DOHH2 (cell line): Measurements from ENCODE around the gene ENOX1.

Source experiments
- H3F3A ChIP-seq: fragments of 200-600 bp; sonication (generic), shearing (Covaris generic); 2 replicates; pipeline ENCODE4 v1.6.0; 2016; ENCODE audit warnings: antibody characterized with exemption, mild to moderate bottlenecking; ENCODE audit not compliant: control insufficient read depth, insufficient read depth
- H3K27ac ChIP-seq: fragments of 200-600 bp; sonication (generic); 2 replicates; pipeline ENCODE4 v1.5.1; 2014; ENCODE audit warnings: low read depth, mild to moderate bottlenecking, low read length, moderate library complexity
- H3K27me3 ChIP-seq: fragments of 200-600 bp; sonication (generic); 2 replicates; pipeline ENCODE4 v1.6.1; 2014; ENCODE audit warnings: mild to moderate bottlenecking, low read length, mixed read lengths; ENCODE audit not compliant: control insufficient read depth
- H3K36me3 ChIP-seq: fragments of 200-600 bp; sonication (generic); 2 replicates; pipeline ENCODE4 v1.6.1; 2014; ENCODE audit warnings: mild to moderate bottlenecking, low read length, moderate library complexity, mixed read lengths; ENCODE audit not compliant: control insufficient read depth
- H3K4me1 ChIP-seq: fragments of 200-600 bp; sonication (generic); 2 replicates; pipeline ENCODE4 v1.6.1; 2014; ENCODE audit warnings: mild to moderate bottlenecking, low read length, mixed read lengths; ENCODE audit not compliant: control insufficient read depth
- H3K4me2 ChIP-seq: fragments of 200-600 bp; sonication (generic); 2 replicates; pipeline ENCODE4 v1.6.0; 2014; ENCODE audit warnings: mild to moderate bottlenecking, low read length, moderate library complexity
- H3K4me3 ChIP-seq: fragments of 200-600 bp; sonication (generic); 2 replicates; pipeline ENCODE4 v1.5.1; 2014; ENCODE audit warnings: mild to moderate bottlenecking, low read length, mixed read lengths
- H3K79me2 ChIP-seq: fragments of 200-600 bp; sonication (generic); 2 replicates; pipeline ENCODE4 v1.6.1; 2014; ENCODE audit warnings: mild to moderate bottlenecking, low read length, mixed read lengths; ENCODE audit not compliant: control insufficient read depth
- H3K9me2 ChIP-seq: fragments of 200-600 bp; sonication (generic); replicated peaks from 2 replicates; pipeline ENCODE4 v1.6.1; 2014; ENCODE audit warnings: mild to moderate bottlenecking, low read length, mixed read lengths; ENCODE audit not compliant: control insufficient read depth
- H3K9me3 ChIP-seq: fragments of 200-600 bp; sonication (generic); 2 replicates; pipeline ENCODE4 v1.6.1; 2014; ENCODE audit warnings: antibody characterized with exemption, low read length, mixed read lengths; ENCODE audit not compliant: control insufficient read depth, insufficient read depth
- H4K20me1 ChIP-seq: fragments of 200-600 bp; sonication (generic); 2 replicates; pipeline ENCODE4 v1.6.0; 2014; ENCODE audit warnings: low read depth, mild to moderate bottlenecking, antibody characterized with exemption, low read length, moderate library complexity; ENCODE audit not compliant: control insufficient read depth, insufficient read depth
- EZH2phosphoT487 ChIP-seq: fragments of 200-600 bp; sonication (generic); IDR thresholded peaks from 2 replicates; pipeline ENCODE4 v1.6.1; 2017; ENCODE audit warnings: borderline replicate concordance, mild to moderate bottlenecking, antibody characterized with exemption, low read length, moderate library complexity, mixed read lengths
- TF ChIP-seq, protein P1 (sequence below): fragments of 200-600 bp; sonication (generic); IDR thresholded peaks from one replicate; pipeline ENCODE4 v1.5.1; 2014; ENCODE audit warnings: antibody characterized with exemption, mild to moderate bottlenecking, low read depth, low read length; ENCODE audit not compliant: poor library complexity, severe bottlenecking

Gene ENOX1

DNA sequence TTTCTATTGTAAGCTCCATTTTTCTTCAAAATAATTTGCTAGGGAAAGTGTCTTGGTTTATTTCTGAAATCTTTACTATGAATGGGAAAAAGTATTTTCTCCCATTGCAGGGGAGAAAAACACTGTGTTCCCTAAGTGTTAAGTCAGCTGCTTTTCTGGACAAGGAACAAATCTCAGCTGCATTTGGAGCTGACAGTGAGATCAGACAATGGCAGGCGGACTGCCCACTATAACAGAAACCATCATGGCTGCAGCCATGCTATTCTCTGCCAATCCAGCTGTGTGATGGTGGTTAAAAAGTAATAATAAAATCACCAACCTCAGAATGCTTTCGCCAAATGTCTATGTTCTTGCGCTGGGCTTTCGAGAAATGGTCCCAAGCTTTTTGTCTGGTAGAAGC, 460.7 kb downstream of the ENOX1 start:
- Histone ChIP-seq H3K9me3 (no peaks in the 10 kb centered on the region), H3K79me2 (no peaks in the 10 kb centered on the region), H3K27ac (no peak overlapping the region), H3K4me3 (no peak overlapping the region), H3F3A (no peaks in the 10 kb centered on the region), H3K9me2 (no peaks in the 10 kb centered on the region), H4K20me1 (no peaks in the 10 kb centered on the region), H3K36me3 (no peaks in the 10 kb centered on the region), H3K27me3 (no peaks in the 10 kb centered on the region; the same call in 1 of the 2 replicates), H3K4me2 (no peak overlapping the region), H3K4me1 (no peaks in the 10 kb centered on the region)
- TF ChIP-seq, protein P1, sequence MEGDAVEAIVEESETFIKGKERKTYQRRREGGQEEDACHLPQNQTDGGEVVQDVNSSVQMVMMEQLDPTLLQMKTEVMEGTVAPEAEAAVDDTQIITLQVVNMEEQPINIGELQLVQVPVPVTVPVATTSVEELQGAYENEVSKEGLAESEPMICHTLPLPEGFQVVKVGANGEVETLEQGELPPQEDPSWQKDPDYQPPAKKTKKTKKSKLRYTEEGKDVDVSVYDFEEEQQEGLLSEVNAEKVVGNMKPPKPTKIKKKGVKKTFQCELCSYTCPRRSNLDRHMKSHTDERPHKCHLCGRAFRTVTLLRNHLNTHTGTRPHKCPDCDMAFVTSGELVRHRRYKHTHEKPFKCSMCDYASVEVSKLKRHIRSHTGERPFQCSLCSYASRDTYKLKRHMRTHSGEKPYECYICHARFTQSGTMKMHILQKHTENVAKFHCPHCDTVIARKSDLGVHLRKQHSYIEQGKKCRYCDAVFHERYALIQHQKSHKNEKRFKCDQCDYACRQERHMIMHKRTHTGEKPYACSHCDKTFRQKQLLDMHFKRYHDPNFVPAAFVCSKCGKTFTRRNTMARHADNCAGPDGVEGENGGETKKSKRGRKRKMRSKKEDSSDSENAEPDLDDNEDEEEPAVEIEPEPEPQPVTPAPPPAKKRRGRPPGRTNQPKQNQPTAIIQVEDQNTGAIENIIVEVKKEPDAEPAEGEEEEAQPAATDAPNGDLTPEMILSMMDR, result no peak
- no peak for TF ChIP-seq EZH2phosphoT487

DNA sequence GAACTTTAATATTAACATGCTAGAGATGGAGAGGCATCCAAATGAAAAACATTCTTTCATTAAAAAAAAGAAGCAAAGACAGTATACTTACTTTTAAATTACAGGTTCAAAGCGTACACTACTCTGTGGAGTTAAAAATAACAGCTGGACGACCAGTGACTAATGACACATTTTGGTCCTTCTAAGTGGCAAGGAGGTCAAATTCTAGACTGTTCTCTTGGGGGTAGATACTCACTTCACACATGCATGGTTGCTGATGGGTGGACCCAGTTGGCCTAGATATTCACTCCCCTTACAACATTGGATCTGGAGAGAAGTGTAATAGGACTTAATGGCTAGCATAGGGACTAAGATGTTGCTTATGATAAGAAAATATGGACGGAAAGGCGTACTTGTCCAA, 461.1 kb downstream of the ENOX1 start:
- no peak overlapping the region for H3K4me2 ChIP-seq
- H3K27me3 ChIP-seq, result no peaks in the 10 kb centered on the region; the same call in 1 of the 2 replicates
- TF ChIP-seq EZH2phosphoT487, result no peak
- TF ChIP-seq, protein P1, result no peak
- no peaks in the 10 kb centered on the region for H3K4me1 ChIP-seq
- no peaks in the 10 kb centered on the region for H3F3A ChIP-seq
- no peaks in the 10 kb centered on the region for H4K20me1 ChIP-seq
- H3K4me3 ChIP-seq, result no peak overlapping the region
- H3K27ac ChIP-seq, result no peak overlapping the region
- H3K9me3 ChIP-seq, result no peaks in the 10 kb centered on the region
- H3K79me2 ChIP-seq, result no peaks in the 10 kb centered on the region
- no peaks in the 10 kb centered on the region for H3K9me2 ChIP-seq
- H3K36me3 ChIP-seq, result no peaks in the 10 kb centered on the region

DNA sequence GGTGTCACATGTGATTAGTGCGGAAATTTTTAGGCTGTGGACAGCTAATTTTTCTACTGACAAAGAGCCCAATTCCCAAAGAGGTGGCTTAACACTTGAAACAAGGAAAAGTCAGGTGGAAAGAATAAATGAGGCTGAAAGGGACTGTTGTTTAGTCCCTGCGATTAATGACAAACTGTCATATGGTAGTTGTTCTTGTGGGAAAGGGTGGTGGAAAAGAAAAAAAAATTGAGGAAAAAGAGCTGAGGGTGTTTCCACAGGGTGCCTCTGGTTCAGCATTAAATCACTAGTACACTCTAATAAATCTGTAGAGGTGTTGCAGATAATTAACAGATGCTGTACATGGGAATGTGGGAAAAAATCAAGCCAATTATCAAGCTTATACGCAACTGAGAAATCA, 462.6 kb downstream of the ENOX1 start:
- H3K4me3 ChIP-seq, result no peak overlapping the region
- no peak overlapping the region for H3K4me2 ChIP-seq
- no peak for TF ChIP-seq EZH2phosphoT487
- TF ChIP-seq, protein P1, result no peak
- H3K27ac ChIP-seq, result no peak overlapping the region
- H4K20me1 ChIP-seq, result no peaks in the 10 kb centered on the region
- H3F3A ChIP-seq, result no peaks in the 10 kb centered on the region
- no peaks in the 10 kb centered on the region for H3K9me3 ChIP-seq
- H3K36me3 ChIP-seq, result no peaks in the 10 kb centered on the region
- H3K4me1 ChIP-seq, result no peaks in the 10 kb centered on the region
- H3K79me2 ChIP-seq, result no peaks in the 10 kb centered on the region
- no peaks in the 10 kb centered on the region; the same call in 1 of the 2 replicates for H3K27me3 ChIP-seq
- H3K9me2 ChIP-seq, result no peaks in the 10 kb centered on the region
